NCI-H460 (cell line): ENCODE data around the gene FGF23. TPM values are rescaled to one million over a fixed set of nuclear protein-coding genes. Genes with fewer than 3 reads are reported as not detected.

ENCODE experiments used
- DNase-seq: peaks from one replicate; pipeline ENCODE4 v3.0.0-alpha.2; 2016; ENCODE audit warnings: low read depth; ENCODE audit errors: extremely low read depth
- total RNA-seq: library from RNA; depleted of rRNA; stranded (reverse); fragments of >200 nt; shearing (Covaris generic); gene quantifications from 2 replicates; pipeline ENCODE4 v1.2.3, GENCODE V29; 2014; rRNA removed

The FGF23 gene
- total RNA-seq, 1 experiment from 2014 or later, result not detected

DNA sequence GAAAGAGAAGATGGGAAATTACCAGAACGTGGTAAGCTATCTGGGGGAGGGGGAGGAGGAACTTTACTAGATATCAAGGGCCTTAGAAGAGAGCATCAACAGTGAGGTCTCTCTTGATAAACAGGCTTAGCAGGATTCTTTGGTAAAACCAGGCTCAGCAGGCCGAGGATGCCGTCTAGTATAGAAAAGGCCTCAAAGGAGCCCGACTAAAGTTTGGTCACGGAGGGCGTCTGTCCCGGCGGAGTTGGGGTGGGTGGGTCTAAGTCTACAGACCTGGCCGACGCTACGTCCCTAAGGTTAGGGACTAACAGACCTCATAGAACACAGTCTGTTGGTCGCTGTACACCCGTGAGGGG, 59.0 kb downstream of the FGF23 start:
- DNase-seq, result no peak

Other genes with a start within 250 kb of the FGF23 start
- gene CCND2, start 106.0 kb downstream of the FGF23 start, total RNA-seq, result 0.06 and 0.17 TPM in 2 replicates
- 14.1 and 22.0 TPM in 2 replicates for gene TIGAR, start 58.5 kb downstream of the FGF23 start, total RNA-seq
- gene FGF6, start 66.1 kb upstream of the FGF23 start, total RNA-seq, result not detected in 2 replicates
- gene RAD51AP1, start 159.2 kb upstream of the FGF23 start, total RNA-seq, result 22.2 and 24.8 TPM in 2 replicates
- 59.9 and 62.0 TPM in 2 replicates for gene DYRK4, start 182.5 kb upstream of the FGF23 start, total RNA-seq